ENCODE measurements around the gene DAPK2. TPM values are rescaled to one million over a fixed set of nuclear protein-coding genes. Genes with fewer than 3 reads are reported as not detected.

Gene DAPK2
- polyA plus RNA-seq, 1 of the 3 experiments (the other 2 are of a cell fraction), result 1.4 TPM

- no peaks in the 10 kb centered on the region; a peak in 1 of 4 replicates for H3K4me1 ChIP-seq (ENCODE audit: control insufficient read depth in 1 of 2, insufficient read depth in 2 of 2, low read depth in 1 of 2, low read length in 1 of 2)
- no peak overlapping the region for H2AFZ ChIP-seq (ENCODE audit: low read depth)
- no peak overlapping the region for H3K9ac ChIP-seq
- H3K9me2 ChIP-seq, result no peaks in the 10 kb centered on the region
- no peak overlapping the region for H3K4me2 ChIP-seq
- POLR2A ChIA-PET, result no interaction called here
- H4K20me1 ChIP-seq (ENCODE audit: insufficient read depth), result no peaks in the 10 kb centered on the region
- H3K4me3 ChIP-seq (ENCODE audit: low read depth in 2 of 2, low read length in 1 of 2), result no peak overlapping the region
- H3K27me3 ChIP-seq (ENCODE audit: insufficient read depth), result no peaks in the 10 kb centered on the region
- DNase-seq, result no peak
- WGBS (ENCODE audit: low lambda C conversion rate), result 40% methylated on average over 1 of the region's 1 CpG
- H3K9me3 ChIP-seq, result no peaks in the 10 kb centered on the region
- no peak overlapping the region for H3K27ac ChIP-seq (ENCODE audit: low read depth in 2 of 2, low read length in 1 of 2)
- H3K79me2 ChIP-seq (ENCODE audit: insufficient read depth), result no peaks in the 10 kb centered on the region
- H3F3A ChIP-seq (replicated peaks; ENCODE audit: insufficient read depth), result no peaks in the 10 kb centered on the region
- H3K36me3 ChIP-seq (replicated peaks in 1 of 2; ENCODE audit: control insufficient read depth in 1 of 2, insufficient read depth in 2 of 2, low read length in 1 of 2), result no peaks in the 10 kb centered on the region
- TF ChIP-seq JUND (IDR thresholded peaks at IDR 0.05) (no peak), PBX3 (IDR thresholded peaks at IDR 0.05) (no peak), RCOR1 (IDR thresholded peaks at IDR 0.05; ENCODE audit: low read length) (no peak), RAD21 (IDR thresholded peaks at IDR 0.05; ENCODE audit: low read length) (no peak), TAF1 (IDR thresholded peaks at IDR 0.05; ENCODE audit: borderline replicate concordance, low read depth, low read length) (no peak), NRF1 (IDR thresholded peaks at IDR 0.05; ENCODE audit: low read depth, low read length) (no peak), TCF12 (IDR thresholded peaks at IDR 0.05) (no peak), SMC3 (IDR thresholded peaks at IDR 0.05; ENCODE audit: low read depth, low read length) (no peak), FOSL2 (IDR thresholded peaks at IDR 0.05; ENCODE audit: borderline replicate concordance, low read depth) (no peak), MAX (IDR thresholded peaks at IDR 0.05; ENCODE audit: low read depth) (no peak), FOXJ3 (CRISPR knock-in tag; IDR thresholded peaks at IDR 0.05) (no peak), USF1 (IDR thresholded peaks at IDR 0.05; ENCODE audit: borderline replicate concordance, low read depth) (no peak), POLR2AphosphoS5 (IDR thresholded peaks at IDR 0.05; ENCODE audit: low read depth, low read length) (no peak), NFIC (IDR thresholded peaks at IDR 0.05; ENCODE audit: borderline replicate concordance) (no peak), RFX5 (IDR thresholded peaks at IDR 0.05; ENCODE audit: low read length) (no peak), TEAD4 (IDR thresholded peaks at IDR 0.05; ENCODE audit: borderline replicate concordance, insufficient read depth) (no peak), CTCF (IDR thresholded peaks at IDR 0.05) (no peak), MXI1 (IDR thresholded peaks at IDR 0.05; ENCODE audit: low read depth, low read length) (no peak)
- CTCF ChIA-PET, result interaction anchor here (1.1 to 3.4 kb wide), 3 partner anchors 10 to 127 kb away, joined by 3 to 15 read pairs (median 7); no protein-coding TSS in a partner anchor
Measured at GRCh38 chr15:63879995-63880394, 166.3 kb downstream of the DAPK2 start.

All from SK-N-SH (cell line).